ENCODE results near the gene LAMA5. TPM values are rescaled to one million over a fixed set of nuclear protein-coding genes. Genes with fewer than 3 reads are reported as not detected.

LAMA5 gene
- total RNA-seq, 2 donors from 2014 or later, result 315 to 369 TPM

DNA sequence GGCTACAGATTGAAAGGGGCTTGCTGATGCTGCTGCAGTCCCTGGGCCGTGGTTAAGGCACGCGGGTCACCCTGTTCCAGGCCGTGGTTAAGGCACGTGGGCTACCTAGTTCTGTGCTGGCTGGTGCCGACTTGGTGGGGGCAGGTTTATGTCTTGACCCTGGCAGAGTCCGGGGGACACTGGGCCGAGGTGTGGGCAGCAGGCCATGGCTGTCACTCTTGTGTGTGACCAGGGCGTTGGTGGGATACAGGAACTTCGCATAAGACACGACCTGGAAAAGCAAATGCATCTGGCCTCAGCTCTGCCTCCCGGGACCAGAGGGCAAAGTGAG, 26.2 kb upstream of the LAMA5 start:
- Histone ChIP-seq H3K4me1 (ENCODE audit: control insufficient read depth, insufficient read depth, low read length) (no peaks in the 10 kb centered on the region), H3K27me3 (ENCODE audit: control insufficient read depth, insufficient read depth, low read length, poor library complexity, severe bottlenecking) (no peaks in the 10 kb centered on the region), H3K27ac (ENCODE audit: low read depth, low read length) (no peak overlapping the region), H3K4me3 (ENCODE audit: low read length) (no peak overlapping the region), H3K9me3 (ENCODE audit: control insufficient read depth, low read length) (no peaks in the 10 kb centered on the region), H3K36me3 (ENCODE audit: control insufficient read depth, insufficient read depth, low read length) (peaks cover 23% of the 10 kb centered on the region), H3K9ac (ENCODE audit: extremely low read depth, low read length, poor library complexity, severe bottlenecking) (no peak overlapping the region)
- Mint-ChIP-seq H3K4me1 (peaks cover 5% of the 10 kb centered on the region), H3K27ac (no peak overlapping the region), H3K4me3 (no peak overlapping the region), H3K36me3 (ENCODE audit: low read depth) (peaks cover 24% of the 10 kb centered on the region), H3K27me3 (ENCODE audit: insufficient read depth) (no peaks in the 10 kb centered on the region), H3K9me3 (no peaks in the 10 kb centered on the region)
- 91 to 96% methylated on average over 11 to 12 of the region's 12 CpGs for WGBS, 2 experiments (ENCODE audit: insufficient coverage in 1 of 2, insufficient read length in 1 of 2)
- DNase-seq, result no peak
- TF ChIP-seq CTCF (conservative IDR thresholded peaks at IDR 0.05), result no peak

DNA sequence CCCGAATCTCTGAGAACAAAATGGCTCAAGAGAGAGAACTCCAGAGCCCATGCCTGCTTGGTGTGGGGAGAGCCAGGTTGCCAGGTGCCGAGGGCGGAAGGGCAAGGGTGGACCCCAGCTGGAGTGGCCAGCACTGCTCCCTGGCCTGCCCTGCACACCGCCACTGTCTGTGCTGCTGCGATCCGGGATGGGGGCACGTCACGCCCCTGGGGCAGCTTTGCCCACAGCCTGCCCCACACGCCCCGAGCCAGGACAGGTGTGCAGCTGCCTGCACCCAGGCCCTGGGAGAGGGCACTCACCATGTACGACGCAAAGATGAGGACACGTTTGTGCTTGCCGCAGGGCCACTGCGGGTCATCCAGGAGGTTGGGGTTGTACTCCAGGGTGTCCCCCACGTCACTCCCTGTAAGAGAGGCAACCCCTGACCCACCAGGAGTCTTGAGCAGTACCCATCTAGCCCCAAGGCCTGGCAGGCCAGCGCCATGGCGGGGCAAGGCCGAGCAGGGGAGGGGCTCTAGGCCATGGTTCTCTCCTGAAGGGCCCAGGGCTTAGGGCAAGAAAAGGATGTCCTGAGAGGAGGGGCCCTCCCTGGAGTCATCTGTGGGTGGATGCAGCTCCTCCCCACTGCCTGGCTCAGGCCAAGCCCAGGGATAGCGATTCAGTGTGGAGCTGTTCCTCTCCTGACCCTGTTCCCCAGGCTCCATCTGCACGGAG, 25.7 kb upstream of the LAMA5 start:
- Histone ChIP-seq H3K9me3 (ENCODE audit: control insufficient read depth, low read length) (no peaks in the 10 kb centered on the region), H3K36me3 (ENCODE audit: control insufficient read depth, insufficient read depth, low read length) (peaks cover 29% of the 10 kb centered on the region), H3K4me3 (ENCODE audit: low read length) (no peak overlapping the region), H3K4me1 (ENCODE audit: control insufficient read depth, insufficient read depth, low read length) (no peaks in the 10 kb centered on the region), H3K27me3 (ENCODE audit: control insufficient read depth, insufficient read depth, low read length, poor library complexity, severe bottlenecking) (no peaks in the 10 kb centered on the region), H3K27ac (ENCODE audit: low read depth, low read length) (no peak overlapping the region), H3K9ac (ENCODE audit: extremely low read depth, low read length, poor library complexity, severe bottlenecking) (no peak overlapping the region)
- Mint-ChIP-seq H3K4me1 (peaks cover 8% of the 10 kb centered on the region), H3K9me3 (no peaks in the 10 kb centered on the region), H3K27me3 (ENCODE audit: insufficient read depth) (no peaks in the 10 kb centered on the region), H3K36me3 (ENCODE audit: low read depth) (peaks cover 29% of the 10 kb centered on the region), H3K27ac (no peak overlapping the region), H3K4me3 (no peak overlapping the region)
- TF ChIP-seq CTCF (conservative IDR thresholded peaks at IDR 0.05), result no peak
- DNase-seq, result no peak
- WGBS, 2 experiments (ENCODE audit: insufficient coverage in 1 of 2, insufficient read length in 1 of 2), result 82 to 95% methylated on average over 6 to 21 of the region's 21 CpGs

GRCh38 chr20:62392077-62392418, 24.9 kb upstream of the LAMA5 start:
- WGBS, 2 experiments (ENCODE audit: insufficient coverage in 1 of 2, insufficient read length in 1 of 2), result 74 to 93% methylated on average over 4 to 10 of the region's 10 CpGs
- Histone ChIP-seq H3K9ac (ENCODE audit: extremely low read depth, low read length, poor library complexity, severe bottlenecking) (no peak overlapping the region), H3K27me3 (ENCODE audit: control insufficient read depth, insufficient read depth, low read length, poor library complexity, severe bottlenecking) (no peaks in the 10 kb centered on the region), H3K4me1 (ENCODE audit: control insufficient read depth, insufficient read depth, low read length) (no peaks in the 10 kb centered on the region), H3K4me3 (ENCODE audit: low read length) (no peak overlapping the region), H3K9me3 (ENCODE audit: control insufficient read depth, low read length) (no peaks in the 10 kb centered on the region), H3K27ac (ENCODE audit: low read depth, low read length) (no peak overlapping the region), H3K36me3 (ENCODE audit: control insufficient read depth, insufficient read depth, low read length) (peaks cover 30% of the 10 kb centered on the region)
- DNase-seq, result no peak
- Mint-ChIP-seq H3K36me3 (ENCODE audit: low read depth) (peaks cover 31% of the 10 kb centered on the region), H3K27ac (no peak overlapping the region), H3K9me3 (no peaks in the 10 kb centered on the region), H3K4me1 (peaks cover 12% of the 10 kb centered on the region), H3K4me3 (no peak overlapping the region), H3K27me3 (ENCODE audit: insufficient read depth) (no peaks in the 10 kb centered on the region)
- no peak for TF ChIP-seq CTCF (conservative IDR thresholded peaks at IDR 0.05)

All from endodermal cell (in vitro differentiated cells).